Tibial nerve (tissue), 4 donors: ENCODE data around the gene HMX1. TPM values are rescaled to one million over a fixed set of nuclear protein-coding genes. Genes with fewer than 3 reads are reported as not detected.

ENCODE experiments used
- DNase-seq, 2 donors: peaks; one replicate each; pipeline ENCODE4 v3.0.0-alpha.2; 2019; ENCODE audit warnings: low spot score in 2 of 2
- H3K27ac ChIP-seq, 4 donors: fragments of 200-600 bp; sonication (generic) in 3 of 4; one replicate each; pipeline ENCODE4 v1.5.1; 2017 to 2019; ENCODE audit warnings: mild to moderate bottlenecking in 1 of 4
- H3K27me3 ChIP-seq, 2 donors: fragments of 200-600 bp; sonication (generic) in 1 of 2; one replicate each; pipeline versions ENCODE4 v1.5.1 to v1.6.0; 2017 to 2019
- H3K36me3 ChIP-seq, 3 donors: fragments of 200-600 bp; sonication (generic); one replicate each; pipeline ENCODE4 v1.5.1; 2018 to 2019
- H3K4me1 ChIP-seq, 4 donors: fragments of 200-600 bp; sonication (generic) in 3 of 4; one replicate each; pipeline ENCODE4 v1.5.1; 2017 to 2019
- H3K4me3 ChIP-seq, 4 donors: fragments of 200-600 bp; sonication (generic) in 3 of 4; one replicate each; pipeline ENCODE4 v1.5.1; 2017 to 2019; ENCODE audit warnings: mild to moderate bottlenecking in 1 of 4, moderate library complexity in 1 of 4
- H3K9me3 ChIP-seq, 4 donors: fragments of 200-600 bp; sonication (generic) in 3 of 4; one replicate each; pipeline ENCODE4 v1.5.1; 2017 to 2019
- CTCF ChIP-seq, 5 experiments: fragments of 200-600 bp in 3 of 5; fragments of 450-650 bp in 2 of 5; sonication (generic) in 3 of 5; IDR thresholded peaks; one replicate each; pipeline ENCODE4 v1.5.1; 2016 to 2019; ENCODE audit warnings: antibody characterized with exemption in 5 of 5, mild to moderate bottlenecking in 3 of 5, moderate library complexity in 2 of 5
- EP300 ChIP-seq, 2 donors: sonication (generic); formaldehyde crosslinking; IDR thresholded peaks; one replicate each; pipeline ENCODE4 v1.6.1; 2017; ENCODE audit warnings: antibody characterized with exemption in 2 of 2, mild to moderate bottlenecking in 1 of 2
- POLR2A ChIP-seq, 2 donors: fragments of 450-650 bp; IDR thresholded peaks; one replicate each; pipeline ENCODE4 v1.6.1; 2017; ENCODE audit warnings: antibody characterized with exemption in 2 of 2, mild to moderate bottlenecking in 2 of 2, moderate library complexity in 2 of 2
- WGBS, 2 donors: methylation state at CpG; one replicate each; pipeline ENCODE4 v1.1.5; 2018; 5-methylcytosine and 5-hydroxymethylcytosine counted together
- total RNA-seq, 4 donors: library from RNA; depleted of rRNA; stranded (reverse); fragments of >200 nt; gene quantifications; one replicate each; pipeline ENCODE4 v1.1.0, GENCODE V29; 2016

The HMX1 gene
- total RNA-seq, 4 donors from 2014 or later: 0.21 TPM; not detected in 3

- no peak for DNase-seq
- H3K27ac ChIP-seq: no peak overlapping the region
- H3K4me1 ChIP-seq: no peaks in the 10 kb centered on the region
- H3K27me3 ChIP-seq: peaks cover 0 to 7% of the 10 kb centered on the region in 2 donors
- no peak overlapping the region for H3K4me3 ChIP-seq
- 84 to 86% methylated on average over 6 of the region's 6 CpGs for WGBS, 2 donors
- TF ChIP-seq POLR2A (IDR thresholded peaks at IDR 0.05) (no peak), CTCF (IDR thresholded peaks at IDR 0.05) (no peak), EP300 (IDR thresholded peaks at IDR 0.05) (no peak)
- peaks cover 0 to 54% (median 0%) of the 10 kb centered on the region in 4 donors for H3K9me3 ChIP-seq
- H3K36me3 ChIP-seq: no peaks in the 10 kb centered on the region
Observed at GRCh38 chr4:8900588-8900987, 28.9 kb upstream of the HMX1 start.

GRCh38 chr4:8898419-8898818 is 26.8 kb upstream of the HMX1 start:
- TF ChIP-seq POLR2A (IDR thresholded peaks at IDR 0.05) (no peak), CTCF (IDR thresholded peaks at IDR 0.05) (no peak), EP300 (IDR thresholded peaks at IDR 0.05) (no peak)
- peaks cover 0 to 29% of the 10 kb centered on the region in 2 donors for H3K27me3 ChIP-seq
- peaks cover 0 to 38% (median 0%) of the 10 kb centered on the region in 4 donors for H3K9me3 ChIP-seq
- WGBS, 2 donors: 47 to 48% methylated on average over 10 of the region's 10 CpGs
- DNase-seq: no peak
- no peaks in the 10 kb centered on the region for H3K36me3 ChIP-seq
- no peak overlapping the region for H3K4me3 ChIP-seq
- no peak overlapping the region for H3K27ac ChIP-seq
- peaks cover 0 to 10% (median 0%) of the 10 kb centered on the region in 4 donors for H3K4me1 ChIP-seq

GRCh38 chr4:8897251-8898167 is 25.9 kb upstream of the HMX1 start:
- no peak for TF ChIP-seq EP300 (IDR thresholded peaks at IDR 0.05)
- no peak for TF ChIP-seq CTCF (IDR thresholded peaks at IDR 0.05)
- no peak for TF ChIP-seq POLR2A (IDR thresholded peaks at IDR 0.05)
- H3K4me3 ChIP-seq: no peak overlapping the region
- no peak overlapping the region for H3K27ac ChIP-seq
- peaks cover 0 to 38% of the 10 kb centered on the region in 2 donors for H3K27me3 ChIP-seq
- H3K9me3 ChIP-seq: peaks cover 0 to 30% (median 0%) of the 10 kb centered on the region in 4 donors
- DNase-seq: peak in 1 of 2 donors; percentile 6
- 34 to 35% methylated on average over 12 to 15 of the region's 15 CpGs for WGBS, 2 donors
- peaks cover 0 to 20% (median 0%) of the 10 kb centered on the region in 4 donors for H3K4me1 ChIP-seq
- no peaks in the 10 kb centered on the region for H3K36me3 ChIP-seq

GRCh38 chr4:8896506-8896905 is 24.9 kb upstream of the HMX1 start:
- H3K4me3 ChIP-seq: no peak overlapping the region
- peaks cover 0 to 20% (median 0%) of the 10 kb centered on the region in 4 donors for H3K9me3 ChIP-seq
- H3K27me3 ChIP-seq: peaks cover 0 to 48% of the 10 kb centered on the region in 2 donors
- no peak for DNase-seq
- peaks cover 0 to 29% (median 0%) of the 10 kb centered on the region in 4 donors for H3K4me1 ChIP-seq
- no peak for TF ChIP-seq POLR2A (IDR thresholded peaks at IDR 0.05)
- no peak for TF ChIP-seq EP300 (IDR thresholded peaks at IDR 0.05)
- no peak for TF ChIP-seq CTCF (IDR thresholded peaks at IDR 0.05)
- H3K36me3 ChIP-seq: no peaks in the 10 kb centered on the region
- no peak overlapping the region for H3K27ac ChIP-seq
- WGBS, 2 donors: 50 to 57% methylated on average over 5 of the region's 5 CpGs

- WGBS, 2 donors: 81 to 86% methylated on average over 6 to 9 of the region's 10 CpGs
- H3K27me3 ChIP-seq: peaks cover 0 to 52% of the 10 kb centered on the region in 2 donors
Observed at GRCh38 chr4:8896071-8896470, 24.4 kb upstream of the HMX1 start.

More at GRCh38 chr4:8896071-8896470, 24.4 kb upstream of the HMX1 start:
- H3K36me3 ChIP-seq: no peaks in the 10 kb centered on the region
- no peak for DNase-seq
- no peak overlapping the region for H3K4me3 ChIP-seq
- TF ChIP-seq EP300 (IDR thresholded peaks at IDR 0.05) (no peak), POLR2A (IDR thresholded peaks at IDR 0.05) (no peak), CTCF (IDR thresholded peaks at IDR 0.05) (no peak)
- peaks cover 0 to 15% (median 0%) of the 10 kb centered on the region in 4 donors for H3K9me3 ChIP-seq
- H3K4me1 ChIP-seq: peaks cover 0 to 29% (median 0%) of the 10 kb centered on the region in 4 donors
- H3K27ac ChIP-seq: no peak overlapping the region
